IPS-NIHi7 (cell line): Measurements from ENCODE around the gene NNT.
"Not testable (repeated sequence)": the region's sequence is repeated elsewhere in the genome, so short reads cannot be mapped to it uniquely, and the experiment has no call there.

ENCODE experiments used
- DNase-seq: peaks from one replicate; pipeline ENCODE4 v3.0.0; 2012; ENCODE audit warnings: mixed read lengths; ENCODE audit errors: extremely low spot score

Gene NNT

GRCh38 chr5:43602461-43603343, at the start of gene NNT:
Gene NNT, plus strand, starts transcription at chr5:43603180. Its CDS starts 6,016 bp downstream, at chr5:43609196.
- peak; percentile 81 for DNase-seq

DNA sequence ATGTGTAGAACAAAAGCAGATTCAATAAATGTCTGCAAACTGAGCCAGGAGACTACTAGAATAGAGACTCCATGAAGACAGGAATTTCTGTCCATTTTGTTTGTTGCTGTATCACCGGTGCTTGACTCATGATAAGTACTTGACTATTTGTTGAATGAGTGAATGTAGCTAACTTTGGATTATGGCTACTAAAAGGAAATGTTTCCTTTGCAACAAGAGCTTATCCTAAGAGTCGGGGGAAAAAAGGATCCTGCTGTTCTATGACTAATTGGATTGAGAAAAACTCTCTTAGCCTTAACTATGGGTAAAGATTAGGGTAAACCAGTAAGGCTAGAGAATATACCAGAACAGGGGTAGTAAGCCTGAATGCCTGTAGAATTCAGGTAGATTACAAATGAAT, 49.6 kb upstream of the NNT start:
- no peak for DNase-seq

DNA sequence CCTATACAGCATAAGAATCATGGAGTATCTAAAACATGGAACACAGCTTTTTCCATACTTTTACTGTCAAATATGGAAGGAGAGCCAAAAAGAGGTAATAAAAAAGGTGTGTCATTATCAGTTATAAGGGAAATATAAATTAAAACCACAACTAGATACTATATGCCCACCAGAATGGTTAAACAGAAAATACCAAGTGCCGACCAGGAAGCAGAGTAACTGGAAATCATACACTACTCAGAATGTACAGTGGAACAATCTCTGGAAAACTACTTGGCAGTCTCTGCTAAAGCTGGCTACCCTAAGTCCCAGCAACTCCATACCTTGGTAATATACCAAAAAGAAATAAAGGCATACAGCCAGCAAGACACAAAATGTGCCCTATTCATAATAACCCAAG, 48.5 kb upstream of the NNT start:
- DNase-seq: no peak

GRCh38 chr5:43555895-43556606, 46.9 kb upstream of the NNT start:
- DNase-seq: peak; percentile 67

- not testable (repeated sequence) for DNase-seq
Observed at GRCh38 chr5:43556607-43556856, 46.4 kb upstream of the NNT start.

GRCh38 chr5:43556857-43557542, 46.0 kb upstream of the NNT start, which contains the start of gene PAIP1:
Gene PAIP1, minus strand, starts transcription at chr5:43557077. Its CDS starts 231 bp downstream, at chr5:43556846.
- peak; percentile 86 for DNase-seq

GRCh38 chr5:43560128-43560527, 42.9 kb upstream of the NNT start:
- no peak for DNase-seq

DNA sequence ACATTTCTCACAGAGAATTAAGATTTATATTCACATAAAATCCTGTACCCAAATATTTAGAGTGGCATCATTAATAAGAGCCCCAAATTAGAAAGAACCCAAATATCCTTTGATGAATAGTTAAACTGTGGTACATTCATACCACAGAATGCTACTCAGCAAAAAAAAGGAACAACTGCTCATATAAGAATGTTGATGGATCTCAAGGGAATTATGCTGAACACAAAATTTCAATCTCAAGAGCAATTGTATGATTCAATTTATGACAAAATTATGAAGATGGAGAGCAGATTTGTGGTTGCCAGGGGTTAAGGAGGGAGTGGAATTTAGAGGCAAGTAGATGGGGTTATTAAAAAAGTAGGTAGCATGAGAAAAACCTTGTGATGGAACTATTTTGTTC, 41.6 kb upstream of the NNT start:
- no peak for DNase-seq

DNA sequence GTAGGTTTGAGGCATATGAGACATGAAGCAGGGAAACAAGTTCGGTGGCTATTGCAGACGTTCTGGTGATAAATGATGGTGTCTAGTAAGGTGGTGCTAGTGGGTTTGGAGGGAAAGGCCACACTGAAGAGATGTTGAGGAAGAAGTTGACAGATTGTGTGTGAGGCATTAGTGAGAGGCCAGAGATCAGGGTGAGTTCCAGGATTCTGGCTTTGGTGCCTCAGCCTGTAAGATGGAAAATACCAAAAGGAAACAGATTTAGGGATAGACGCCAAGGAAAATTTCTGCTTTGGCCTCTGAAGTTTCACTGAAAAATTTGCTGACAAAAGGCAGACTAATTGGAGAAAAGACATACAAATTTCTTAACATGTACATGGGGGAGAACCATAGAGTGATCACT, 39.7 kb upstream of the NNT start:
- DNase-seq: no peak

DNA sequence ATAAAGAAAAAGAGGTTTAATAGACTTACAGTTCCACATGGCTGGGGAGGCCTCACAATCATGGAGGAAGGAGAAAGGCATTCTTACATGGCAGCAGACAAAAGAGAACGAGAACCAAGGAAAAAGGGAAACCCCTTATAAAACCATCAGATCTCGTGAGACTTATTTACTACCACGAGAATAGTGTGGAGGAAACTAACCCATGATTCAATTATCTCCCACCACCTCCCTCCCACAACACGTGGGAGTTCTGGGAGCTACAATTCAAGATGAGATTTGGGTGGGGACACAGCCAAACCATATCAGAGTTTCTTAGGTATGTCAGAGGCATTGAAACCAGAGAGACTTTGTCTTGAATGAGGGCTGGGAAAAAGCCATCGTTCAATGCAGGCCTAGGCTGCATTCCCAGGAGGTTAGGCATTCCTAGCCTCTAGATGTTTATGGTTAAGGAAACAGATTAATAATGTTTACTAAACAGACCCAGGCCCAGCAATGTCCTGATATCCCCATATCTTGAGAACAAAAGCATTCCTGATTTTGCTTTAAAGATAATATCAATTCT, 38.6 kb upstream of the NNT start:
- no peak for DNase-seq

DNA sequence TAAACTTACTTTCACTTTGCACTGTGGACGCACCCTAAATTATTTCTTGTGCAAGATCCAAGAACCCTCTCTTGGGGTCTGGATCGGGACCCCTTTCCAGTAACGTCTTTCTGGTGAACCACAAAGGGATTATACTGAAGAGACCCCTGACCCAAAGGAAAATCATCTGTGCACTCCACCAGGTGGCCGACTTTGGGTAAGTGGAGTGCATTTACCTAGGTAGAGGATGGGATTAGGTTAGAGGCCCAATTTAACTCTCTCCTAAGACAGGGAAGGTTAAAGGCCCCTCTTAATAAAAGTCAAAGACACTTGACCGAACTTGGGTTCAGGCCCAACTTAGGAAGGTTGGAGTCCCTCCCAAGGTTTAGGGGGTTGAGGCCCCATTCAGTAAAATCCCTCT, 37.9 kb upstream of the NNT start:
- no peak for DNase-seq

GRCh38 chr5:43567967-43568366, 35.0 kb upstream of the NNT start:
- DNase-seq: no peak

- no peak for DNase-seq
Observed at GRCh38 chr5:43569236-43569746, 33.7 kb upstream of the NNT start.

- DNase-seq: no peak
Observed at GRCh38 chr5:43570450-43571158, 32.4 kb upstream of the NNT start.

GRCh38 chr5:43571237-43571636, 31.7 kb upstream of the NNT start:
- DNase-seq: no peak

DNA sequence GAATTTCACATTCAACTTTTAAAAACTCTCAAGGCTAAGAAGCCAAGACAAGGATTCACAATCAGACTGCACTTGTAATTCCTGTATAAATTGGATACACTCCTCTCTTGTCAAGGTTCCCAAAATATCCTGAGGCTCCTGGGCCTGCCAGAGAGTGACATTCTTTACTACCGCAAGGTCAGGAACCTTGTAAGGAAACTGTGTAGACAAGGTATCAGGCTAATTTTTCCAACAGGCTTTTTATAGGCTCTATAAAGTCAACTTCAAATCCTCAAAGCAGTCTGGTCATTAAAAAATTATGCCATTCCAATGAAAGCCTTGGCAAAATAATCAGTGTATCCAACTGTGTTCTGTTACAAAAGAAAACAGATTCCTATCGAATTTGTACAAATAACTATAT, 30.6 kb upstream of the NNT start:
- no peak for DNase-seq

DNA sequence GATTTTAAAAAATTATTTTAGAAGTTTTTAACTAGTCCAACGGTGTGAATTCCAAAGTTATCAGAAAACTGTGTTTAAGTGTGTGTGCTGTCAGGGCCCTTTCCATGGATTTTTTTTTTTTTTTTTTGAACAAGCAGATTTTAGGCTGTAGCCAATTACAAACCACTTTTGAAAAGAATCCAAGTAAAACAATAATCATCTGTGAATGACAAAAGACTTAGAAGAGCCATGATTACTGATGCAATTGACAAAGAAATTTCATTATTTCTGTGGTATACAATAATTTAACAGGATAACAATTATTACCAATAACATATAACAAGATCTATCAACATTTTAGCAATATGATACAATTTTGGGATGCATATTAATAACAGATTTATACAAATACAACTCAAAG, 29.9 kb upstream of the NNT start:
- DNase-seq: no peak

GRCh38 chr5:43580402-43581210, 22.4 kb upstream of the NNT start:
- DNase-seq: not testable (repeated sequence)

- no peak for DNase-seq
Observed at GRCh38 chr5:43581398-43581797, 21.6 kb upstream of the NNT start.
